Upper lobe of right lung (tissue), 1 donor: ENCODE measurements around the gene IFNGR2. TPM values are rescaled to one million over a fixed set of nuclear protein-coding genes. Genes with fewer than 3 reads are reported as not detected.

Source experiments
- total RNA-seq: library from RNA; stranded (reverse); fragmentation: NEBNext Ultra II Directional; extraction: Animal tissue kit (Norgen Biotek cat#: 25700); gene quantifications from one replicate; pipeline ENCODE4 v1.2.1, GENCODE V29; 2021
- donor health status: DM: no; HTN: yes; CAD: no; lungs with severe emphysema.

Gene IFNGR2
- total RNA-seq, 1 donor from 2014 or later = 69.3 TPM

Other genes with a start within 250 kb of the IFNGR2 start
- gene IFNAR2, start 173.5 kb upstream of the IFNGR2 start, total RNA-seq = 32.4 TPM
- 47.1 TPM for gene IL10RB, start 137.0 kb upstream of the IFNGR2 start, total RNA-seq
- gene IFNAR1, start 78.4 kb upstream of the IFNGR2 start, total RNA-seq = 72.1 TPM
- 73.2 TPM for gene TMEM50B, start 76.6 kb downstream of the IFNGR2 start, total RNA-seq
- gene DNAJC28, start 88.3 kb downstream of the IFNGR2 start, total RNA-seq = 2.3 TPM
- 55.8 TPM for gene GART, start 138.7 kb downstream of the IFNGR2 start, total RNA-seq
- 320 TPM for gene SON, start 139.6 kb downstream of the IFNGR2 start, total RNA-seq
- gene DONSON, start 185.3 kb downstream of the IFNGR2 start, total RNA-seq = 4.4 TPM
- 38.0 TPM for gene CRYZL1, start 238.3 kb downstream of the IFNGR2 start, total RNA-seq
- 32.0 TPM for gene ITSN1, start 239.1 kb downstream of the IFNGR2 start, total RNA-seq